HG03064 (cell line): ENCODE results near the gene IQGAP2.
"Not testable (repeated sequence)": the region's sequence is repeated elsewhere in the genome, so short reads cannot be mapped to it uniquely, and the experiment has no call there.

Experiments used
- ATAC-seq: cut with Tn5 transposase; IDR thresholded peaks from one replicate; pipeline ENCODE4 v1.9.1; 2021; ENCODE audit warnings: low read depth; ENCODE audit not compliant: unreplicated experiment

The IQGAP2 gene

DNA sequence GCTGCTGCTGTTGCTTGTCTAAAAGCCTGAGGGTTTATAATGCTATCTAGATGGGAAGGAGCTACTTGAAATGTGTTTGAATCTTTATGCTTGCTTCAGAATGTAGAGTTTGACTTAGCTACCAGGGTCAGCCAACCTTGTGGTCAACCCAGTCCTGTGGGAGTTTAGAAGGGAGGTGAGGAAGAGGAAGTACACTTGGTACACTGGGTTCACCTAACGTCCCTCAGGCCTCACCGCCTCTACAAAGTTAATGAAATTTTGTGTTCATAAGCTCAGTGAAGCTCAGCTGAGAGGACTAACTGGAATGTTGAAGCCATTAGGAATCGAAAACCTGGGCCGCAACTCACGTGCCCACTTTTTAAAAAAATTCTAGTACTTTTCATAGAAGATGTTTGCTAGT lies 10.7 kb downstream of the IQGAP2 start:
- no peak for ATAC-seq

DNA sequence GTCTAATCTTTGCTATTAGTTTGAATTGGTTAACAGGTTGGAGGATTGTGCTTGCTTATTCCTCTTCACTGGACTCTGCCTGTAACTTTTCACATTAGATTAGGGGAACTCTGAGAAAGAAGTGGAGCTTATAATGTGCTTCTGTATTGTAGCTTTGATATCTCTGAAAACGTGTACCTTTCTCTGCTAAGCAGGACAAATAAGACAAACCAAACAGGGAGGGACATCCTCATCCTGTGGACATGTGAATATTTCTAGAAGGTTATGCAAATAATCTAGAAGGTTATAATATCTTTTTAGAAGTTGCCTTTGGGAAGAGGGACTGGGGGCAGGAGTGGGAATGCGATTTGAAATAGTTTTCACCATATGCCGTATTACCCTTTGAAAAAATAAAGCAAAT lies 11.7 kb downstream of the IQGAP2 start:
- no peak for ATAC-seq

DNA sequence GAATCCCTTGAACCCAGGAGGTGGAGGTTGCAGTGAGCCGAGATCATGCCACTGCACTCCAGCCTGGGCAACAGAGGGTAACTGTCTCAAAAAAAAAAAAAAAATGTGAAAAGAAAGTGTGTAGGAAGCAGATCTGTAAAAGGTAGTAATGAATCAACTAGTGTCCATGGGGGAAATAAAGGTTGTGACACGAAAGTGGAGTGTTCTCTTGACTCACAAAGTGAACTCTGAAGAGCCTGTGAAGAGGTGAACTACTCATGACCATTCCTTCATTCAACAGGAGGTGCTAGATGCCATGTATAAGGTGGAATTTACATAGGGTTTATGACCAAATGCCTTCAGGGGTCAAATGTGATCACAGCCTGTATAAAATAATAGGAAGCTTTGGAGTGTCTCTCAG lies 12.8 kb downstream of the IQGAP2 start:
- no peak for ATAC-seq

- no peak for ATAC-seq
Observed at GRCh38 chr5:76419597-76420298, 16.7 kb downstream of the IQGAP2 start.

DNA sequence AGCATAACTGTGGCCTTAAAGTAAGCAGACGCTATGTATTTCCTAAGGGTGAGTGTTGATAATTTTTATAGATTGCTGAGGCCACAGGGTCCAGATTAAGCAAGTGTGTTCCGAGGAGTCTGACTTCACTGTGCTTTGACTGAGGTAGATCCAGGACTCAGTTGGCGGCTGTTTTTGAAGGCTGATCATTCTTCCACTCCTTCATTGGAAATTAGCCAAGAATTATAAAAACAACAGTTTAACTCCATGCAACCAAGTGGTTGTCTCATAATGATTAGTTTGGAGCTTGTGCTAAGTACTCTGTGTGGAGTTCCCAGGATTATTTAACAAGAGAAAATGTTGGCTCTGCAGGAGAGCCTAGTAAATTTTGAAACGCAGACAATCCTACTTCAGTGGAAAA lies 19.1 kb downstream of the IQGAP2 start:
- ATAC-seq: no peak

DNA sequence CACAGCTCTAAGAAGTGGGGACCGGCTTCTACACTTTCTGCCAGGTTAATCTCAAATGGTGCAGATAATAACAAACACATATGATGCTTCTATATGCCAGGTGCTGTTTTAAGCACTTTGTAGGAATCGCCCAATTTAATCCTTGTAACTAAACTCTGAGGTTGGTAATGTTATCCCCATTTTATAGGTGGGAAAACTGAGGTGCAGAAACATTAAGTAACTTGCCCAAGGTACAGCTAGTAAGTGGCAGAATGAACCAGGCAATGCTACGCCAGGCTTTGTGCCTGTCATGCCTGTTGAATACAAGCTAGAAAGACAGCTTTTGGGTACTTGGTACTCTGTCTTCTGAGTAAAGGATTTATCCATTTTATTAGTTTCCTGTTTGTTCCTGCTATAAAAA lies 19.7 kb downstream of the IQGAP2 start:
- ATAC-seq: no peak

GRCh38 chr5:76425146-76425545 lies 22.1 kb downstream of the IQGAP2 start:
- ATAC-seq: no peak

DNA sequence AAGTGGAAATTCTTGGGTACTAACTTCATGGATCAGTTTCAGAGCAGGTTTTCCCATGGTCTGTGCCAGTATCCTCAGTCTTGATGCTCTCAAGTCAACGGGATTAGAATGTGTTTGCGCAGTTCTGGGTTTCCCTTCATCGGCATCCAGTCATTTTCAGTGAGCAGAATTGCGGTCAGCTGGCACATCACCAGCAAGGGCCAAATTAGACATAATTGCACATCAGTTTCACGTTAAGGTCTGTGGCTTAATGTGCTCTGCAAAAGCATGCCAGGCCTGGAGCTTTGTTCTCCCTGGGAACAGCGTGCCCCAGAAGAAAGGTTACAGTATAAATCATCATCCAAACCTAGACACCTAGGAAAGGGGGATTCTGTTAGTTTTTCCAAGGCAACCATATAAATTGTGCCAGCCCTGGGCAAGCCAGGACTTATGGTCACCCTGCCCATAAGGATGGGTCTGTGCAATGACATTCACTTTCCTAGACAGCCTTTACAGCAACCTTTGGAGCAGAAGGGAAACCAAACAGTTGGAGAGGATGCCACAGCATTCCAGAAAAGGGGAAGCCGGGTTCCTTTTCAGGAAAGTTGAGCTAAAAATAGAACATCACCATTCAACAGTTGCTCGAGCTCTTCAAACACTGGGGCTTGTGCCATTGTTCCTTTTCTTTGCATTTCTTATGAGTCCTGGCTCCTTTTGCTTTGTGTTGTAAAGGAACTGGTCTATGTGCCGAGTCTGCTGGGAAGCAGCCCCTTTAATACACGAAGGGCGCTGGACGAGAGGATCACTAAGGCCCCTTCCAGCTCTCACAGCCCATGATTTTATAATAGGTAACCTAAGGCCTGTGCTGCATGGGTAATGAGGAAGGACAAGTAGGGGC lies 23.1 kb downstream of the IQGAP2 start:
- ATAC-seq: no peak

- no peak for ATAC-seq
Observed at GRCh38 chr5:76427206-76428140, 24.4 kb downstream of the IQGAP2 start.

- ATAC-seq: not testable (repeated sequence)
Observed at GRCh38 chr5:76428550-76428949, 25.5 kb downstream of the IQGAP2 start.

DNA sequence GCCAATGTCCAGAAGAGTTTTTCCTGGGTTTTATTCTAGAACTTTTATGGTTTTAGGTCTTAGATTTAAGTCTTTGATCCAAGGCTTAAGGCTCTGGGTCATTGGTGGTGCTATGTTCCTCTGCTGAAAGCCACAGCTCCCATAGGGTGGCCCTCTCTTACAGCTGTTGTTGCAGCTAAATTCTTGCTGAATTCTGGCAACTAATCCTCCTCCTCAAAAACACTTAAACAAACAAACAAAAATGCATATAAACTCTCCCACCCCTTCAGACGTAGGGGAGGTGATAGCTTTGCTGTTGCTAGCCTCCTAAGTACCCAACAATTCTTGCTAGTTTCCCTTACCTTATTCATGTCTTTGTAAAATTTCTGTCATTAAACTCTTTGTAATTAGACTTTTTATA lies 30.2 kb downstream of the IQGAP2 start:
- no peak for ATAC-seq

DNA sequence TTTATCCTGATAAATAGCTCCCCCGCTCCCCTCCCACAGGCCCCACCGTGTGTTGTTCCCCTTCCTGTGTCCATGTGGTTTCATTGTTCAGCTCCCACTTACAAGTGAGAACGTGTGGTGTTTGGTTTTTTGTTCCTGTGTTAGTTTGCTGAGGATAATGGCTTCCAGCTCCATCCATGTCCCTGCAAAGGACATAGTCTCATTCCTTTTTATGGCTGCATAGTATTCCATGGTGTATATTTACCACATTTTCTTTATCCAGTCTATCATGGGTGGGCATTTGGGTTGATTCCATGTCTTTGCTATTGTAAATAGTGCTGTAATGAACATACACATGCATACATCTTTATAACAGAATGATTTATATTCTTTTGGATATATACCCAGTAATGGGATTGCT lies 34.4 kb downstream of the IQGAP2 start:
- not testable (repeated sequence) for ATAC-seq

DNA sequence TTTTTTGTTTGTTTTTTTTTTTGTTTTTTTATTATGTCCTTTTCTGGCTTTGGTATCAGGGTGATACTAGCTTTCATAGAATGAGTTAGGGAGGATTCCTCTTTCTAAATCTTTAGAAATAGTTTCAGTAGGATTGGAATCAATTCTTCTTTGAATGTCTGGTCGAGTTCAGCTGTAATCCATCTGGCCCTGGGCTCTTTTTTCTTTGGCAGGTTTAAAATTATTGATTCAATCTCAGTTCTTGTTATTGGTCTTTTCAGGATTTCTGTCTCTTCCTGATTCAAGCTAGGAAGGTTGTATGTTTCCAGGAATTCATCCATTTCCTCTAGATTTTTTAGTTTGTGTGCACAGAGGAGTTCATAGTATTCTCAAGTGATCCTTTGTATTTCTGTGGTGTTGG lies 34.9 kb downstream of the IQGAP2 start:
- ATAC-seq: no peak

- ATAC-seq: no peak
Observed at GRCh38 chr5:76439201-76439600, 36.1 kb downstream of the IQGAP2 start.

GRCh38 chr5:76439929-76440328 lies 36.8 kb downstream of the IQGAP2 start:
- ATAC-seq: no peak

- no peak for ATAC-seq
Observed at GRCh38 chr5:76441101-76441500, 38.0 kb downstream of the IQGAP2 start.

GRCh38 chr5:76441890-76442673 lies 39.0 kb downstream of the IQGAP2 start:
- ATAC-seq: no peak

DNA sequence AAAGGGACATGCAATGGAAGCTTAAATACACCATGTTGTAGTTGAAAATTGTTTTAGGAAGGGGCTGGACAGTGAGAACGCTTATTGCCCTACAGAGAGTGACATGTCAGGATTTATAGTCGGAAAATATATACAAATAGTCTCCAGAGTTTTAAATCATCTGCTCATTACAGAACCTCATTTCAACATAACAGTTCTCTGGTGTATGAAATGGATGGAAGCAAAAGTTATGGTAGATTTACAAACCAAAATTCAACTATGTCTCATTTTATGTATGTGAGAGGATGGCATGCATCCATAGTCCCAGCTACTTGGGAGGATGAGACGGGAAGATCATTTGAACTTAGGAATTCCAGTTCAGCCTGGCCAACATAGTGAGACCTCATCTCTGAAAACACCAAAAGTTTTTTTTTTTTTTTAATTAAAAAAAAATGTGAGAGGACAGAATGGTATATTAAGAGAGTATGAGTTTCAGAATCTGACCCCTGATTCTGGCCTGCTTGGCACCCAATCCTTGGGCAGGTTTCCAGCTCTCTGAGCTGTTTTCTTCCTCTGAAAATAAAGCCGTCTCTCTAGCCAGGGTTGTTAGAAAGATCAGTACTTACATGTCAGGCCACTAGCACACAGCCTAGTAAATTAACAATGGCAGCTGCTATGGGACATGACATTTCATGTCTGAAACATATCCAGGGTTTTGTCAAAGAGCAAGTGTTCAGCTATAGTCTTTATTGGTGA lies 40.1 kb downstream of the IQGAP2 start:
- no peak for ATAC-seq

DNA sequence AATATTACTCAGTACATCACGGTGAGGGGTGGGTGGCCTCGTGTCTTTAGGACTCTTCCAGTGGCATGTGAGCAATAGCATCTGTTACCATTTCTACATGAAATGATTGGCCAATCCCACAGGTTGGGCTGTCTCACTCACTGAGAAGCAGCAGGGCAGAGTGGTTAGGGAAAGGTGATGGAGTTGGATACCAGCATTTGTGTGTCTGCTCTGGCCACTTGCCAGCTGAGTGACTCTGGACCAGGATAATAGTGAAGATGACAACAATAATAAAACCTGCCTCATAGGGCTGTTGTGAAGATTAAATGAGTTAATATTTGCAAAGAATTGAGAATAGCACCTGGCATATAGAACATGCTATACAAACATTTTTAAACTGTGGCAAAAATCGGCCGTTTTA lies 42.0 kb downstream of the IQGAP2 start:
- no peak for ATAC-seq
